ENCODE results near the gene ADGRL3. TPM values are rescaled to one million over a fixed set of nuclear protein-coding genes. Genes with fewer than 3 reads are reported as not detected.
"Not testable (repeated sequence)": the region's sequence is repeated elsewhere in the genome, so short reads cannot be mapped to it uniquely, and the experiment has no call there.

ADGRL3 gene
- total and polyA plus RNA-seq, 5 donors from 2014 or later: not detected

- H3K9me3 ChIP-seq (ENCODE audit: control insufficient read depth in 2 of 2, low read length in 2 of 2): peaks cover 0 to 3% of the 10 kb centered on the region in 2 experiments
- Mint-ChIP-seq H3K36me3 (no peaks in the 10 kb centered on the region), H3K4me3 (no peak overlapping the region), H3K27ac (no peak overlapping the region), H3K4me1 (no peaks in the 10 kb centered on the region), H3K27me3 (no peaks in the 10 kb centered on the region), H3K9me3 (peaks cover 1 to 26% (median 6%) of the 10 kb centered on the region in 7 donors)
- H3K4me1 ChIP-seq (ENCODE audit: control insufficient read depth, insufficient read depth, low read length, poor library complexity, severe bottlenecking): no peaks in the 10 kb centered on the region
- DNase-seq (no peak), ATAC-seq (ENCODE audit: low read depth in 2 of 2) (no peak)
- no peak overlapping the region for H3K4me3 ChIP-seq (ENCODE audit: low read depth, low read length)
- H3K36me3 ChIP-seq (ENCODE audit: control insufficient read depth, insufficient read depth, low read length): no peaks in the 10 kb centered on the region
- H3K27me3 ChIP-seq (ENCODE audit: control insufficient read depth, insufficient read depth, low read length): no peaks in the 10 kb centered on the region
- H3K27ac ChIP-seq (ENCODE audit: insufficient read depth, low read length, poor library complexity, severe bottlenecking): no peak overlapping the region
Measured at GRCh38 chr4:61753739-61754138, 553.6 kb downstream of the ADGRL3 start.

- peaks cover 0 to 29% (median 7%) of the 10 kb centered on the region in 7 donors for H3K9me3 Mint-ChIP-seq
- not testable (repeated sequence) for H3K4me3 Mint-ChIP-seq; H3K4me1 ChIP-seq (ENCODE audit: control insufficient read depth, insufficient read depth, low read length, poor library complexity, severe bottlenecking); DNase-seq; H3K27me3 ChIP-seq (ENCODE audit: control insufficient read depth, insufficient read depth, low read length); H3K4me1 Mint-ChIP-seq; ATAC-seq (ENCODE audit: low read depth in 2 of 2); H3K27me3 Mint-ChIP-seq; H3K9me3 ChIP-seq (ENCODE audit: control insufficient read depth in 2 of 2, low read length in 2 of 2); H3K4me3 ChIP-seq (ENCODE audit: low read depth, low read length); H3K27ac Mint-ChIP-seq; H3K27ac ChIP-seq (ENCODE audit: insufficient read depth, low read length, poor library complexity, severe bottlenecking); H3K36me3 ChIP-seq (ENCODE audit: control insufficient read depth, insufficient read depth, low read length); H3K36me3 Mint-ChIP-seq
Measured at GRCh38 chr4:61756937-61757336, 556.8 kb downstream of the ADGRL3 start.

GRCh38 chr4:61757983-61758382, 557.9 kb downstream of the ADGRL3 start:
- H3K4me1 ChIP-seq (ENCODE audit: control insufficient read depth, insufficient read depth, low read length, poor library complexity, severe bottlenecking); H3K27ac Mint-ChIP-seq; H3K36me3 Mint-ChIP-seq; H3K36me3 ChIP-seq (ENCODE audit: control insufficient read depth, insufficient read depth, low read length); DNase-seq; ATAC-seq (ENCODE audit: low read depth in 2 of 2); H3K27me3 Mint-ChIP-seq; H3K4me1 Mint-ChIP-seq; H3K4me3 Mint-ChIP-seq; H3K4me3 ChIP-seq (ENCODE audit: low read depth, low read length); H3K9me3 ChIP-seq (ENCODE audit: control insufficient read depth in 2 of 2, low read length in 2 of 2); H3K27ac ChIP-seq (ENCODE audit: insufficient read depth, low read length, poor library complexity, severe bottlenecking); H3K27me3 ChIP-seq (ENCODE audit: control insufficient read depth, insufficient read depth, low read length): not testable (repeated sequence)
- H3K9me3 Mint-ChIP-seq: peaks cover 0 to 31% (median 7%) of the 10 kb centered on the region in 7 donors

GRCh38 chr4:61758596-61758995, 558.5 kb downstream of the ADGRL3 start:
- not testable (repeated sequence) for H3K4me1 Mint-ChIP-seq; ATAC-seq (ENCODE audit: low read depth in 2 of 2); H3K27me3 Mint-ChIP-seq; H3K27me3 ChIP-seq (ENCODE audit: control insufficient read depth, insufficient read depth, low read length); H3K36me3 ChIP-seq (ENCODE audit: control insufficient read depth, insufficient read depth, low read length); H3K4me3 ChIP-seq (ENCODE audit: low read depth, low read length); DNase-seq; H3K27ac Mint-ChIP-seq; H3K36me3 Mint-ChIP-seq; H3K9me3 ChIP-seq (ENCODE audit: control insufficient read depth in 2 of 2, low read length in 2 of 2); H3K4me3 Mint-ChIP-seq; H3K27ac ChIP-seq (ENCODE audit: insufficient read depth, low read length, poor library complexity, severe bottlenecking); H3K4me1 ChIP-seq (ENCODE audit: control insufficient read depth, insufficient read depth, low read length, poor library complexity, severe bottlenecking)
- H3K9me3 Mint-ChIP-seq: peaks cover 0 to 31% (median 4%) of the 10 kb centered on the region in 7 donors

- not testable (repeated sequence) for H3K27me3 Mint-ChIP-seq; H3K36me3 ChIP-seq (ENCODE audit: control insufficient read depth, insufficient read depth, low read length); H3K36me3 Mint-ChIP-seq; DNase-seq; H3K4me3 Mint-ChIP-seq; H3K27me3 ChIP-seq (ENCODE audit: control insufficient read depth, insufficient read depth, low read length); H3K4me1 ChIP-seq (ENCODE audit: control insufficient read depth, insufficient read depth, low read length, poor library complexity, severe bottlenecking); H3K27ac ChIP-seq (ENCODE audit: insufficient read depth, low read length, poor library complexity, severe bottlenecking); H3K4me3 ChIP-seq (ENCODE audit: low read depth, low read length); H3K9me3 ChIP-seq (ENCODE audit: control insufficient read depth in 2 of 2, low read length in 2 of 2); ATAC-seq (ENCODE audit: low read depth in 2 of 2); H3K4me1 Mint-ChIP-seq
- Mint-ChIP-seq H3K27ac (peak overlapping the region in 1 of 3 donors; percentile 71), H3K9me3 (peaks cover 0 to 31% (median 7%) of the 10 kb centered on the region in 7 donors)
Measured at GRCh38 chr4:61759245-61759644, 559.1 kb downstream of the ADGRL3 start.

GRCh38 chr4:61759885-61760284, 559.8 kb downstream of the ADGRL3 start:
- H3K4me3 ChIP-seq (ENCODE audit: low read depth, low read length); H3K36me3 ChIP-seq (ENCODE audit: control insufficient read depth, insufficient read depth, low read length); H3K27me3 Mint-ChIP-seq; H3K4me1 ChIP-seq (ENCODE audit: control insufficient read depth, insufficient read depth, low read length, poor library complexity, severe bottlenecking); H3K9me3 ChIP-seq (ENCODE audit: control insufficient read depth in 2 of 2, low read length in 2 of 2); H3K36me3 Mint-ChIP-seq; DNase-seq; ATAC-seq (ENCODE audit: low read depth in 2 of 2); H3K27ac Mint-ChIP-seq; H3K4me1 Mint-ChIP-seq; H3K4me3 Mint-ChIP-seq; H3K27me3 ChIP-seq (ENCODE audit: control insufficient read depth, insufficient read depth, low read length); H3K27ac ChIP-seq (ENCODE audit: insufficient read depth, low read length, poor library complexity, severe bottlenecking): not testable (repeated sequence)
- peaks cover 0 to 31% (median 7%) of the 10 kb centered on the region in 7 donors for H3K9me3 Mint-ChIP-seq

- Histone ChIP-seq H3K4me3 (ENCODE audit: low read depth, low read length) (no peak overlapping the region), H3K36me3 (ENCODE audit: control insufficient read depth, insufficient read depth, low read length) (no peaks in the 10 kb centered on the region), H3K9me3 (ENCODE audit: control insufficient read depth in 2 of 2, low read length in 2 of 2) (no peaks in the 10 kb centered on the region), H3K4me1 (ENCODE audit: control insufficient read depth, insufficient read depth, low read length, poor library complexity, severe bottlenecking) (no peaks in the 10 kb centered on the region), H3K27me3 (ENCODE audit: control insufficient read depth, insufficient read depth, low read length) (no peaks in the 10 kb centered on the region), H3K27ac (ENCODE audit: insufficient read depth, low read length, poor library complexity, severe bottlenecking) (no peak overlapping the region)
- H3K4me3 Mint-ChIP-seq: no peak overlapping the region
- DNase-seq: no peak
- peaks cover 0 to under 1% (median 0%) of the 10 kb centered on the region in 4 donors for H3K4me1 Mint-ChIP-seq
- no peaks in the 10 kb centered on the region for H3K27me3 Mint-ChIP-seq
- no peaks in the 10 kb centered on the region for H3K36me3 Mint-ChIP-seq
- peaks cover 0 to 34% (median 8%) of the 10 kb centered on the region in 7 donors for H3K9me3 Mint-ChIP-seq
- no peak overlapping the region for H3K27ac Mint-ChIP-seq
- ATAC-seq (ENCODE audit: low read depth in 2 of 2): no peak
Measured at GRCh38 chr4:61760820-61761219, 560.7 kb downstream of the ADGRL3 start.

- Histone ChIP-seq H3K4me1 (ENCODE audit: control insufficient read depth, insufficient read depth, low read length, poor library complexity, severe bottlenecking) (no peaks in the 10 kb centered on the region), H3K27ac (ENCODE audit: insufficient read depth, low read length, poor library complexity, severe bottlenecking) (no peak overlapping the region), H3K36me3 (ENCODE audit: control insufficient read depth, insufficient read depth, low read length) (no peaks in the 10 kb centered on the region), H3K4me3 (ENCODE audit: low read depth, low read length) (no peak overlapping the region), H3K9me3 (ENCODE audit: control insufficient read depth in 2 of 2, low read length in 2 of 2) (no peaks in the 10 kb centered on the region), H3K27me3 (ENCODE audit: control insufficient read depth, insufficient read depth, low read length) (no peaks in the 10 kb centered on the region)
- peaks cover 0 to 27% (median 9%) of the 10 kb centered on the region in 7 donors for H3K9me3 Mint-ChIP-seq
- no peak overlapping the region for H3K4me3 Mint-ChIP-seq
- H3K27ac Mint-ChIP-seq: no peak overlapping the region
- no peaks in the 10 kb centered on the region for H3K27me3 Mint-ChIP-seq
- no peak for ATAC-seq (ENCODE audit: low read depth in 2 of 2)
- H3K36me3 Mint-ChIP-seq: no peaks in the 10 kb centered on the region
- DNase-seq: no peak
- H3K4me1 Mint-ChIP-seq: peaks cover 0 to 3% (median 0%) of the 10 kb centered on the region in 4 donors
Measured at GRCh38 chr4:61762722-61763627, 562.8 kb downstream of the ADGRL3 start.
